NT2/D1 (cell line): ENCODE measurements around the gene UNC45B.

Source experiments
- SUZ12 ChIP-seq: IDR thresholded peaks from 2 replicates; pipeline ENCODE4 v1.6.1; 2011; ENCODE audit not compliant: insufficient read length, insufficient read depth; ENCODE audit errors: extremely low read depth
- YY1 ChIP-seq: IDR thresholded peaks from 2 replicates; pipeline ENCODE4 v1.6.1; 2011; ENCODE audit not compliant: insufficient read length, insufficient read depth
- ZNF274 ChIP-seq: IDR thresholded peaks from 2 replicates; pipeline ENCODE4 v1.6.1; 2011; ENCODE audit warnings: mild to moderate bottlenecking, low read depth, low read length

DNA sequence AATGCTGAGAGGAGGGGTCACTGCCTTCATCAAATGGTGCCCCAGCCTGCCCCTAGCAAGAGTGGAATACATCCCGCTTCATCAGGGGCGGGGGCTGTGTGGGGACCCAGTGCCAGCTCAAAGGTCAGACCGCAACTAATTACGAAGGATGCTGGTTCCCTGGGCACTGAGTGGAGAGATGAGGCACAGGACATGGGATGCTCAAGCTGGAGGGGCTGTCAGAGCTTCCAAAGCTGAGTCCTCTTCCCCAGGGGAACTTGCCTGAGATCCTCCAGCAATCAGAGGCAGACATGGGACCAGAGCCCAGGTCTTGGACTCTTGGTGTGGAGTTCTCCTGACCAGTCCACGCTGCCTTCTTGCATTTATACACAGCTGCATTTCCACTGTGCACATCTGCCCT, 18.9 kb downstream of the UNC45B start:
- TF ChIP-seq YY1: no peak
- TF ChIP-seq SUZ12: no peak
- TF ChIP-seq ZNF274: no peak
